Astrocyte of the cerebellum (primary cell): ENCODE measurements around the gene SYT17.

ENCODE experiments used
- DNase-seq: peaks from one replicate; pipeline ENCODE4 v3.0.0-alpha.2; 2011; ENCODE audit warnings: low read depth
- H3K4me3 ChIP-seq: 2 replicates; pipeline ENCODE4 v1.5.1; 2011; ENCODE audit warnings: mild to moderate bottlenecking, low read depth, low read length, moderate library complexity
- CTCF ChIP-seq: IDR thresholded peaks from 2 replicates; pipeline ENCODE4 v1.5.1; 2012; ENCODE audit warnings: low read length, low read depth, moderate library complexity, mild to moderate bottlenecking; ENCODE audit errors: missing control alignments
- in situ Hi-C: cut with HindIII; loops from 2 replicates; pipeline ENCODE4 v1.10.0; 2017; ENCODE audit warnings: low sequenced_read_pairs

The SYT17 gene

GRCh38 chr16:19210968-19211367 lies 42.9 kb downstream of the SYT17 start:
- TF ChIP-seq CTCF: no peak
- in situ Hi-C loops: no loop called here
- no peak for DNase-seq
- no peak overlapping the region for H3K4me3 ChIP-seq

DNA sequence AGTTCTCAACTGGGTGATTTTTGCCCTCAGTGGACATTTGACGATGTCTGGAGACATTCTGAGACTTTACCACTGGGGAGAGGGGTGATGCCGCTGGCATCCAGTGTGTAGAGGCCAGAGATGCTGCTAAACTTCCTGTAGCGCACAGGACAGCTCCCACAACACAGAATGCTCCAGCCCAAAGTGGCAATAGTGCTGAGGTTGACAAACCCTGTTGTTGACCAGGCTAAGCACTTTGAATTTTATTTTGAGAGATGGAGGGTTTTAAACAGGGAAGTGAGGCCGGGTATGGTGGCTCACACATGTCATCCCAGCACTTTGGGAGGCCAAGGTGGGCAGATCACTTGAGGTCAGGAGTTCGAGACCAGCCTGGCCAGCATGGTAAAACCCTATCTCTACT lies 44.0 kb downstream of the SYT17 start:
- TF ChIP-seq CTCF: no peak
- H3K4me3 ChIP-seq: no peak overlapping the region
- DNase-seq: no peak
- in situ Hi-C loops: no loop called here

- H3K4me3 ChIP-seq: no peak overlapping the region
- TF ChIP-seq CTCF: no peak
- in situ Hi-C loops: no loop called here
- DNase-seq: no peak
These were observed 45.8 kb downstream of the SYT17 start for GRCh38 chr16:19213885-19214284.

- no peak for DNase-seq
- no peak for TF ChIP-seq CTCF
- in situ Hi-C loops: no loop called here
- H3K4me3 ChIP-seq: no peak overlapping the region
These were observed 47.7 kb downstream of the SYT17 start for GRCh38 chr16:19215705-19216104.

GRCh38 chr16:19218581-19218980 lies 50.5 kb downstream of the SYT17 start:
- no peak for TF ChIP-seq CTCF
- no peak overlapping the region for H3K4me3 ChIP-seq
- in situ Hi-C loops: no loop called here

GRCh38 chr16:19219836-19220235 lies 51.8 kb downstream of the SYT17 start:
- in situ Hi-C loops: no loop called here
- TF ChIP-seq CTCF: no peak
- DNase-seq: no peak
- no peak overlapping the region for H3K4me3 ChIP-seq

More at GRCh38 chr16:19218581-19218980, 50.5 kb downstream of the SYT17 start:
- DNase-seq: no peak
